ENCODE data around the gene PEX11B.

GRCh38 chr1:145946477-145946986 is 28.0 kb upstream of the PEX11B start:
- TF ChIP-seq CTCF (IDR thresholded peaks at IDR 0.05) (no peak), POLR2A (IDR thresholded peaks at IDR 0.05) (no peak)

Data from heart left ventricle (tissue), 13 donors.